ENCODE data around the gene TTC7B.

DNA sequence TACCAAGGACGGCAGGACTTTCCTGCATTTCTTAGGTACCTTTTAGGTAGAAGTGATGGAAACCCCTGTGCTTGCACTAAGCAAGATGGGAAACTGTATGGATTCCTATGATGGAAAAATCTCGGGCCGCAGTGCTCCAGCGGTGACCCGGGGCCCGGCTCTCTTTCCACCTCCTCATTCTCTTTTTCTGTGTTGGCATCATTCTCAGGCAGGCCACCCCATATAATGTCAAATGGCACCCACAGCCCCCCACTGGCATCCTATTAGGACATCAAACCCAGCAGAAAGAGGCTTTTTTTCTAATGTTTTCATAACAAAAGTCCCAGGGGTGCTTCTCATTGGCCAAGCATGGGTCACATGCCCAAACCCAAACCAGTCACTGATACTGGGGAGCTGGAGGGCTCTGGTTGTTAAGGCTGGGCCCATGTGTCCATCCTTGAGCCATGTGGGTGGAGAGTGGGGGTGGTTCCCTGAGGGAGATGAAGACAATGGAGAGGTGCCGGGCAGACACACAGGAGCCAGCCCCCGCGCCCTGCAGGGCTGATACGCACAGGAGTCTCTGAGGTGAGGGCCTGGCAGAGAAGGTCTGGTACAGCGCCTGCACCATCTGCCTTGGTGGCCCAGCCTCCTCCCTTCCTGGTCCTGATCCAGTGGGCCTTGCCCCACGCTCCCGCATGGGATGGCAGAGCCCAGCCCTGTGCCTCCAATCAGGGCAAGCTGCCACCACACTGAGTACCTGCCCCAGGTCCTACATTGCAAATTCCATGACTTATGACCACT, 277.3 kb downstream of the TTC7B start:
- TF ChIP-seq ZNF114 (CRISPR knock-in tag; IDR thresholded peaks at IDR 0.05), result no peak
- TF ChIP-seq, protein P1, sequence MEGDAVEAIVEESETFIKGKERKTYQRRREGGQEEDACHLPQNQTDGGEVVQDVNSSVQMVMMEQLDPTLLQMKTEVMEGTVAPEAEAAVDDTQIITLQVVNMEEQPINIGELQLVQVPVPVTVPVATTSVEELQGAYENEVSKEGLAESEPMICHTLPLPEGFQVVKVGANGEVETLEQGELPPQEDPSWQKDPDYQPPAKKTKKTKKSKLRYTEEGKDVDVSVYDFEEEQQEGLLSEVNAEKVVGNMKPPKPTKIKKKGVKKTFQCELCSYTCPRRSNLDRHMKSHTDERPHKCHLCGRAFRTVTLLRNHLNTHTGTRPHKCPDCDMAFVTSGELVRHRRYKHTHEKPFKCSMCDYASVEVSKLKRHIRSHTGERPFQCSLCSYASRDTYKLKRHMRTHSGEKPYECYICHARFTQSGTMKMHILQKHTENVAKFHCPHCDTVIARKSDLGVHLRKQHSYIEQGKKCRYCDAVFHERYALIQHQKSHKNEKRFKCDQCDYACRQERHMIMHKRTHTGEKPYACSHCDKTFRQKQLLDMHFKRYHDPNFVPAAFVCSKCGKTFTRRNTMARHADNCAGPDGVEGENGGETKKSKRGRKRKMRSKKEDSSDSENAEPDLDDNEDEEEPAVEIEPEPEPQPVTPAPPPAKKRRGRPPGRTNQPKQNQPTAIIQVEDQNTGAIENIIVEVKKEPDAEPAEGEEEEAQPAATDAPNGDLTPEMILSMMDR (conservative IDR thresholded peaks at IDR 0.05; ENCODE audit: low read depth in 2 of 2), result no peak
- TF ChIP-seq, protein P2, sequence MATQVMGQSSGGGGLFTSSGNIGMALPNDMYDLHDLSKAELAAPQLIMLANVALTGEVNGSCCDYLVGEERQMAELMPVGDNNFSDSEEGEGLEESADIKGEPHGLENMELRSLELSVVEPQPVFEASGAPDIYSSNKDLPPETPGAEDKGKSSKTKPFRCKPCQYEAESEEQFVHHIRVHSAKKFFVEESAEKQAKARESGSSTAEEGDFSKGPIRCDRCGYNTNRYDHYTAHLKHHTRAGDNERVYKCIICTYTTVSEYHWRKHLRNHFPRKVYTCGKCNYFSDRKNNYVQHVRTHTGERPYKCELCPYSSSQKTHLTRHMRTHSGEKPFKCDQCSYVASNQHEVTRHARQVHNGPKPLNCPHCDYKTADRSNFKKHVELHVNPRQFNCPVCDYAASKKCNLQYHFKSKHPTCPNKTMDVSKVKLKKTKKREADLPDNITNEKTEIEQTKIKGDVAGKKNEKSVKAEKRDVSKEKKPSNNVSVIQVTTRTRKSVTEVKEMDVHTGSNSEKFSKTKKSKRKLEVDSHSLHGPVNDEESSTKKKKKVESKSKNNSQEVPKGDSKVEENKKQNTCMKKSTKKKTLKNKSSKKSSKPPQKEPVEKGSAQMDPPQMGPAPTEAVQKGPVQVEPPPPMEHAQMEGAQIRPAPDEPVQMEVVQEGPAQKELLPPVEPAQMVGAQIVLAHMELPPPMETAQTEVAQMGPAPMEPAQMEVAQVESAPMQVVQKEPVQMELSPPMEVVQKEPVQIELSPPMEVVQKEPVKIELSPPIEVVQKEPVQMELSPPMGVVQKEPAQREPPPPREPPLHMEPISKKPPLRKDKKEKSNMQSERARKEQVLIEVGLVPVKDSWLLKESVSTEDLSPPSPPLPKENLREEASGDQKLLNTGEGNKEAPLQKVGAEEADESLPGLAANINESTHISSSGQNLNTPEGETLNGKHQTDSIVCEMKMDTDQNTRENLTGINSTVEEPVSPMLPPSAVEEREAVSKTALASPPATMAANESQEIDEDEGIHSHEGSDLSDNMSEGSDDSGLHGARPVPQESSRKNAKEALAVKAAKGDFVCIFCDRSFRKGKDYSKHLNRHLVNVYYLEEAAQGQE (IDR thresholded peaks at IDR 0.05; ENCODE audit: unreplicated experiment), result no peak
- no peak for TF ChIP-seq EZH2 (IDR thresholded peaks at IDR 0.05; ENCODE audit: low read depth, unreplicated experiment)

Data from GM23338 (cell line).